ENCODE results near the gene DOLK. TPM values are rescaled to one million over a fixed set of nuclear protein-coding genes. Genes with fewer than 3 reads are reported as not detected.
A peak's percentile ranks its signal among the peaks of the same experiment; 100 is the strongest.

DOLK gene
- total RNA-seq, 2 donors from 2014 or later = 8.0 to 12.2 TPM

DNA sequence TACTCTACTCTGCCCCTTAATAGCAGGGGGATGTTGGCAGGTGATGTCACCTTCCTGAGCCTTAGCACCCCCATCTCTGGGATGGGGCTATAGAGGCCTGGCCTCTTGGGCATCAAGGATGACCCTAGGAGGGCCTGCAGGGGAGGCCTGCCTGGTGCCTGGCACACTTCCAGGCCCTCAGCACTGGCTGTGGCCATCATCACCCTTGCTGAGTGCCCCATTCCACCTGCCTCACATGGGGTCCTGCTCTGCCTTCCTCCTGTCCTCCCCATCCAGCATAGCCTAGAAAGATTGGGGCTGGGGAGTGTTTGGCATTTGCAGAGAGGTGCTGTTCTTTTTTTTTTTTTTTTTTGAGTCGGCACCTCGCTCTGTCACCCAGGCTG is 44.3 kb downstream of the DOLK start:
- H3K4me3 ChIP-seq = no peak overlapping the region
- intact Hi-C loops (cut with DNase I) = no loop called here
- H3K4me1 ChIP-seq = peaks cover 10% of the 10 kb centered on the region
- no peak for TF ChIP-seq POLR2A (IDR thresholded peaks at IDR 0.05)
- TF ChIP-seq, protein P1, sequence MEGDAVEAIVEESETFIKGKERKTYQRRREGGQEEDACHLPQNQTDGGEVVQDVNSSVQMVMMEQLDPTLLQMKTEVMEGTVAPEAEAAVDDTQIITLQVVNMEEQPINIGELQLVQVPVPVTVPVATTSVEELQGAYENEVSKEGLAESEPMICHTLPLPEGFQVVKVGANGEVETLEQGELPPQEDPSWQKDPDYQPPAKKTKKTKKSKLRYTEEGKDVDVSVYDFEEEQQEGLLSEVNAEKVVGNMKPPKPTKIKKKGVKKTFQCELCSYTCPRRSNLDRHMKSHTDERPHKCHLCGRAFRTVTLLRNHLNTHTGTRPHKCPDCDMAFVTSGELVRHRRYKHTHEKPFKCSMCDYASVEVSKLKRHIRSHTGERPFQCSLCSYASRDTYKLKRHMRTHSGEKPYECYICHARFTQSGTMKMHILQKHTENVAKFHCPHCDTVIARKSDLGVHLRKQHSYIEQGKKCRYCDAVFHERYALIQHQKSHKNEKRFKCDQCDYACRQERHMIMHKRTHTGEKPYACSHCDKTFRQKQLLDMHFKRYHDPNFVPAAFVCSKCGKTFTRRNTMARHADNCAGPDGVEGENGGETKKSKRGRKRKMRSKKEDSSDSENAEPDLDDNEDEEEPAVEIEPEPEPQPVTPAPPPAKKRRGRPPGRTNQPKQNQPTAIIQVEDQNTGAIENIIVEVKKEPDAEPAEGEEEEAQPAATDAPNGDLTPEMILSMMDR (IDR thresholded peaks at IDR 0.05) = no peak
- WGBS, 2 donors = no CpG with 5 or more reads among the region's 2 CpGs
- DNase-seq (no peak), ATAC-seq (peak; percentile 7)
- peaks cover 6 to 8% of the 10 kb centered on the region in 2 donors for H3K36me3 ChIP-seq (replicated peaks in 1 of 2; ENCODE audit: insufficient read depth in 1 of 2, low read depth in 2 of 2)
- H3K27me3 ChIP-seq = no peaks in the 10 kb centered on the region
- H3K9me3 ChIP-seq = no peaks in the 10 kb centered on the region
- peak overlapping the region in 2 of 4 donors; percentile 18 to 47 for H3K27ac ChIP-seq

DNA sequence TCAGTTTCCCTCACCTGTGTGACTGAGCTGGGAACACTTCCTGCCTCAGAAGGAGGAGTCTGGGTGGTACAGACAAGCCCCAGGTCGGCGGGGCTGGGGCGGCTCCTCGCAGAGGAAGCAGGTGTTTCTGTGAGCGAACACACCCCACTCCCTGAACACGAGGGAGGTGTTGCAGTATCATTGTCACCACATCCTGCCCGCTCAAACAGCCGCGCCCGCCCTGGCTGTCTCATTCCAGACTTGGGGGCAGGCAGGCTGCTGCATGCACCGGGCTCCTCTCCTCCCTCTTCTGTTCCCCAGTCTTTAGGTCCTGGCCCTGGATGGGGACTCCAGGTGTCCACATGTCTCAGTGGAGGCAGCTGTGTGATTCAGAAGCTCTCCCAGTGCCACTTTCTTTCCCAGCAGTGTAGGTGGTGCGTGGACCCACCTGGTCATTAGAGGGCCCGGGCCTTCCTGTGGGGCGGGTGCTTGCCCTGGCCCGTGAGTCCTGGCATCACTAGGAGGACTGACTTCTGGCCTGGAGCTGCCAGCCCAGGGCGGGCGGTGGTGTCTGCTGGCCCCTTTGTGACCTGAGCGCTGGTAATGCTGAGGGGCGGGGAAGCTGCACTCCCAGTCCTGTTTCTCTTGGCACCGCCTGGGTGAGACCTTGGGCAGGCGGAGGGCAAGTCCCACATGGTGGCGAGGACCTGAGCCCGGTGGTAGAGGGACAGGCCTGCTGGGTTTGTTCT is 44.9 kb downstream of the DOLK start:
- Histone ChIP-seq H3K4me3 (no peak overlapping the region), H3K36me3 (replicated peaks in 1 of 2; ENCODE audit: insufficient read depth in 1 of 2, low read depth in 2 of 2) (peaks cover 2 to 4% of the 10 kb centered on the region in 2 donors), H3K27ac (peak overlapping the region in 2 of 4 donors; percentile 18 to 47), H3K4me1 (peaks cover 12% of the 10 kb centered on the region), H3K9me3 (no peaks in the 10 kb centered on the region), H3K27me3 (no peaks in the 10 kb centered on the region)
- DNase-seq (peak in 1 of 4 donors; percentile 39), ATAC-seq (no peak)
- 79 to 81% methylated on average over 18 to 22 of the region's 23 CpGs for WGBS, 2 donors
- intact Hi-C loops (cut with DNase I) = no loop called here
- TF ChIP-seq POLR2A (IDR thresholded peaks at IDR 0.05) = no peak
- TF ChIP-seq, protein P1 (IDR thresholded peaks at IDR 0.05) = no peak

DNA sequence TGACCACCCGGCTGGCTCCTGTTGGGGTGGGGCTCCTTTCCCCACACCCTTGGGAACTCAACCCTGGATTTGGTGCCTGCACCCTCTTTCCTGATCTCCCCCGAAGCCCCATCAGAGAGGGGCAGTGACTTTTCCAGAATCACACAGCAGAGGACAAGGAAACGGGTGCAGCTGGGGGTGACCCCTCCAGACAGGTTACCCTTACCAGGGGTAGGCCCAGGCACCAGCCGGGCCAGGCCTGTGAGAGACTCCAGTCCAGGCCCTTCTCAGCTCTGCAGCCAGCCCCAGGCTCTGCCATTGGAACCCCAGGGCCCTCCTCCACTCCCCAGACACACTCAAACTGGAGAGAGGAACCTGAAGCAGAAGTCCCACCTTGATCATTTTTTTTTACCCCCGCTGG is 45.6 kb downstream of the DOLK start:
- intact Hi-C loops (cut with DNase I) = no loop called here
- Histone ChIP-seq H3K4me1 (peaks cover 12% of the 10 kb centered on the region), H3K4me3 (no peak overlapping the region), H3K27ac (peak overlapping the region in 1 of 4 donors; percentile 47), H3K36me3 (replicated peaks in 1 of 2; ENCODE audit: insufficient read depth in 1 of 2, low read depth in 2 of 2) (no peaks in the 10 kb centered on the region), H3K27me3 (no peaks in the 10 kb centered on the region), H3K9me3 (no peaks in the 10 kb centered on the region)
- DNase-seq = no peak
- ATAC-seq = no peak
- 87% methylated on average over 5 of the region's 5 CpGs; no CpG with 5 or more reads in 1 of the 2 donors for WGBS, 2 donors
- TF ChIP-seq POLR2A (IDR thresholded peaks at IDR 0.05) = no peak
- TF ChIP-seq, protein P1 (IDR thresholded peaks at IDR 0.05) = no peak

DNA sequence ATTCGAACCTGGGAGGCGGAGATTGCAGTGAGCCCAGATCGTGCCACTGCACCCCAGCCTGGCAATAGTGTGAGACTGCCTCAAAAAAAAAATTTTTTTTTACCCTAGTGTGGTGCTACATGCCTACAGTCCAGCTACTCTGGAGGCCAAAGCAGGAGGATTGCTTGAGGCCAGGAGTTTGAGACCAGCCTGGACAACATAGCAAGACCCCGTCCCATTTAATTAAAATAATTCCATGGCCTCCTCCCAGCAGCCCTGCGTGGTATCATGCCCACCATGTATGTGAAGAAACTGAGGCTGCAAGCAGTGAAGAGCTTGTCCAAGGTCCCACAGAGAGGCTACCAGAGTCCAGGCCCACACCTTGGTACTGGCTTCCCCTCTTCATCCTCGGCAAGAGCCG is 46.0 kb downstream of the DOLK start:
- intact Hi-C loops (cut with DNase I) = no loop called here
- no peak overlapping the region for H3K27ac ChIP-seq
- ATAC-seq = no peak
- H3K36me3 ChIP-seq (replicated peaks in 1 of 2; ENCODE audit: insufficient read depth in 1 of 2, low read depth in 2 of 2) = no peaks in the 10 kb centered on the region
- H3K4me3 ChIP-seq = no peak overlapping the region
- TF ChIP-seq, protein P1 (IDR thresholded peaks at IDR 0.05) = no peak
- TF ChIP-seq POLR2A (IDR thresholded peaks at IDR 0.05) = no peak
- no peaks in the 10 kb centered on the region for H3K9me3 ChIP-seq
- 60 to 89% methylated on average over 3 to 7 of the region's 7 CpGs for WGBS, 2 donors
- no peaks in the 10 kb centered on the region for H3K27me3 ChIP-seq
- peaks cover 12% of the 10 kb centered on the region for H3K4me1 ChIP-seq
- DNase-seq = no peak

Data from body of pancreas (tissue), 4 donors.